GM21423 (cell line): ENCODE results near the gene CALCOCO2.
"Not testable (repeated sequence)": the region's sequence is repeated elsewhere in the genome, so short reads cannot be mapped to it uniquely, and the experiment has no call there.

Experiments used
- ATAC-seq: cut with Tn5 transposase; IDR thresholded peaks from one replicate; pipeline ENCODE4 v1.9.1; 2021; ENCODE audit warnings: mild to moderate bottlenecking, moderate library complexity; ENCODE audit not compliant: unreplicated experiment

Gene CALCOCO2

GRCh38 chr17:48830840-48831548 lies at the start of gene CALCOCO2:
Gene CALCOCO2, plus strand, starts transcription at chr17:48831035. Its CDS starts 10,673 bp downstream, at chr17:48841708.
- peak; percentile 87 for ATAC-seq

DNA sequence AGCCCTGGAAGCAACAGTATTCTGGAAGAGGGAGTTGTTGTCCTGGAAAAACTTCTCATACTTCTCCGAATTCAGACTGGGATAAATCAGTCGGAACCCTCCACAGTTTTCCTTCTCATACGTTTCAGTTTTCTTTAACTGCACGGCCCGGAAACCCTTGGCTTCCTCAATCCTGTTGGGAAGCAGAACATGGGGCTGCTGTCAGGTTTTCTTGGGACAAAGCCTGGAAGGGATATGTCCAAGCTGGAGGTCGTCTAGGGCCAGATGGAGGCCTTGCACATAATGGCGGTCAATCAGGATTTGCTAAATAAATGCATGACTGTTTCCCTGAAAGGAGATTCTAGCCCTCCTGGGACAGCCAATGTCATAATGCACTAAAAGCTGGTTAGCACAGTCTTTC lies 43.0 kb upstream of the CALCOCO2 start:
- no peak for ATAC-seq

DNA sequence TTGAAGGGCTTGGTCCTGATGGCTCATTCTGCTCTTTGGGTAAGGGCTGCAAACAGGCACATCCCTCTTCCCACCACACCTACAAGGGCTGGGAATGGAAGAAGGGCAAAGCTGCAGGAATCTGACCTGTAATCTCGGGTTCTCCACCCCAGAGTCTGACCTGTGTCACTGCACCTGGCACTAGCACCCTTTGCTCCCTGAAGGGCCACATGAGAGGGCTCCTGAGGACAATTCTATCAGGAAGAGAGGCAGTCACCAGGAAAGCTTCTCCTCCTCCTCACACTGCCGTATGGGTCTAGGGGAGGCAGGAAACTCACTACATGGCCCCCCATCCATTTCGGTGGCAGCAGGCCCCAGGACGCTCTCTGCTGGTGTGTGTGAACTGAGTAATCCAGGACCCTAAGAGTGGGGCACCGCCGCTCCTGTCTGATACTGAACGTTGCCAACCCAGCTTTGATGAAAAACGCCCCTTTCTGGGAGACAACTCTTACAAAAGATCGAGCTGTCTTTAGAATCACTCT lies 40.2 kb upstream of the CALCOCO2 start:
- ATAC-seq: no peak

GRCh38 chr17:48791128-48792032 lies 39.5 kb upstream of the CALCOCO2 start:
- ATAC-seq: no peak

DNA sequence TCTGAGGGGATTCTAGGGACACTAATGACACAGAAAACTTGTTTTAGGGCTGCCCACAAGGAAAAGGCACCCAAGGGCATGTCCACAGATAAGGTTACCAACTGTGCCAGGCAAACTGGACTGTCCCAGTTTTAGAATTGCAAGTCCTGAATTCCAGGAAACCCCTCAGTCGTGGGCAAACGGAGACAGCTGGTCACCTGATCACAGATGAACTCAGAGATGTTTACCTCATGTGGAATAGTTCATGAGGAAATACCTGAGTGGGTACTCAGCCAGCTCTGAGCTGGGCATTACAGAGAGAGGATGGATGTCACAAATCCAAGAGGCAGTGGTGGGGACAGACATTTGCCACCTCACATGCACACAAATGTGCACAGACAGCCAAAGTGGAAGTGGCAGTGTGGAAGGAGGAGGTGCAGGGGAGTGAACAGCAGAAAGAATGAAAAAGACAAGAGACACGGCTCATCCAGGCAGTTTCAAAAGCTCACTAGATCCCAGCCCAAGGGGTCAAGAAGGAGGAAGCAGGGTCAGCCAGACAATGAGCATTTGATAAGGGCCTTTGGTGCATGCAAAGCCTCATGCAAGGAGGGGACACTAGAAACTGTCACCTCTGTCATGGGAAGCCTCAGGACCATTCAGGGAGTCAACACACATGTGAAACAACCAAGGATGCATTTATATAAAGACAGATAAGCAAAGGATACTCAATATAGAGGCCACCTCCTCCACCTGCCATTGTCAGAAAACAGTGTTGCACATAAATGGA lies 38.6 kb upstream of the CALCOCO2 start:
- ATAC-seq: no peak

GRCh38 chr17:48795444-48796162 lies 35.2 kb upstream of the CALCOCO2 start:
- ATAC-seq: no peak

DNA sequence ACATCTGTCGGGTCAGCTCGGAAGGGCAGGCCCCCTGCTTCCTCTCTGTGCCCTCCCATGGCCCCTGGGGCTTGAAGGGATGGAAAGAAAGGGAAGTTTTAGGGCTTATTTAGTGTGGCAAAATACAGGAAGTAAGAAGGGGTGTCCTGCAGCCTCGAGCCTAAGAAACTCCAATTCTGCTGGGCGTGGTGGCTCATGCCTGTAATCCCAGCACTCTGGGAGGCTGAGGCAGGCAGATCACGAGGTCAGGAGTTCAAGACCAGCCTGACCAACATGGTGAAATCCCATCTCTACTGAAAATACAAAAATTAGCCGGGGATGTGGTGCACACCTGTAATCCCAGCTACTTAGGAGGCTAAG lies 34.7 kb upstream of the CALCOCO2 start:
- not testable (repeated sequence) for ATAC-seq

- no peak for ATAC-seq
These were observed 31.6 kb upstream of the CALCOCO2 start for GRCh38 chr17:48799069-48799723.

GRCh38 chr17:48800626-48801217 lies 30.1 kb upstream of the CALCOCO2 start:
- ATAC-seq: no peak

DNA sequence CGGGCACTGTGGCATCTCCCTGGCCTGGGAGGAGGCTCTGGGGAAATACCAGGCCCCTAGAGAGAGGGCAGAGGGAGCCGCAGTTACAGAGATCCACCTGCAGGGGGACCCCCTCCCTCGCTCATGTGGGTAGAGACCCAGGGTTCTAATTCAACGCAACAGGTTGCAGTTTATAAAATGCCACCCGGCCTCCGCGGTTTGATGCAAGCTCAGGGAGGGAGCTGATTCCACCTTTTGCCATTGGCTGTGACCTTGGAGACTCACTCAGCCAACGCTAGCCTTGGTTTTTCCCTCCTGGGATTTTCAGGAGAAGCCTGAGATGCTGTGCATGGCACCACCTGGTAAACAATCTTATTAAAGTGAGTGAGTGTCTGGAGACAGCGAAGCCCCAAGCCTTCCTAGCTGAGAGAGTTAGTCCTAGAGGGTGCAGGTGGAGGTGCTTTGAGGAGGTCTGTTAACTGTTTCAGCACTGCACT lies 25.9 kb upstream of the CALCOCO2 start:
- no peak for ATAC-seq

DNA sequence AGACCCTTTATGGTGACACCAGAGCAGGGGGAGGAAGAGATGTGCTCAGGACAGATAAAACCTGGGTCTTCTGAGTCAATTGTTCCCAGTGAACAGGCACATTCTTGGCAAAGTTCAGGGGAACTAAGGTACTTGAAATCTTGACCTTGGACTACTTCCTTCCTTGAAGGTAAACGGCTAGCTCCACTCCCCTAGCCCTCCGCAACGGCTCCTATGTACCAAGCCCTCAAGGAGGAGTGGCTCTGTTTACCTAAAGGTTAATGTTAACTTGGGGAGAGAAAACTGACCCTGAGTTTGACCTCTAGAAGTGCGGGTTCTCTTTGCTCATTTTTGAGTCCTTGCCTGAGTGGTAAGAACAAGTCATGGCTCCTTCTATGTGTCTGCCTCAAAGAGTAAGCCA lies 21.7 kb upstream of the CALCOCO2 start:
- no peak for ATAC-seq

- no peak for ATAC-seq
These were observed 18.8 kb upstream of the CALCOCO2 start for GRCh38 chr17:48812001-48812400.

GRCh38 chr17:48814504-48814903 lies 16.3 kb upstream of the CALCOCO2 start:
- ATAC-seq: no peak

- no peak for ATAC-seq
These were observed 15.5 kb upstream of the CALCOCO2 start for GRCh38 chr17:48815311-48815710.

DNA sequence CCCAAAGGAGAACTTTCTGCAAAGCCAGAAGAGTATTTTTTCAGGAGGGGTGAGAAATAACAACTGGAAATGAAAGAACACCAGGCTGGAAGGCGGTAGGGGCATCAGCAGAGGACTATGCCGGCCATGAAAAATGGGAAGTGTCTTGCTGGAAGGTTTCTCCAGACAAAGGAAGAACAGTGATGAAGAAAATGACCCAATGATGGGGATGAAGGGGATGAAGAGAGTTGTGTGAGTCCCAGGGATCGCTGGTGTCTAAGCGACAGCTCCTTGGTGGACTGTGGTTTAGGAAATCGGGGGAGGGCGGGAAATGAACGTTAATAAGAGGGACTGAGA lies 14.4 kb upstream of the CALCOCO2 start:
- ATAC-seq: no peak

- ATAC-seq: peak; percentile 90
These were observed 13.9 kb upstream of the CALCOCO2 start, which contains the start of gene TTLL6 for GRCh38 chr17:48816774-48817590. Gene TTLL6, minus strand, starts transcription at chr17:48817229. Its CDS starts 157 bp downstream, at chr17:48817072.

- no peak for ATAC-seq
These were observed 12.4 kb upstream of the CALCOCO2 start for GRCh38 chr17:48818361-48818841.

DNA sequence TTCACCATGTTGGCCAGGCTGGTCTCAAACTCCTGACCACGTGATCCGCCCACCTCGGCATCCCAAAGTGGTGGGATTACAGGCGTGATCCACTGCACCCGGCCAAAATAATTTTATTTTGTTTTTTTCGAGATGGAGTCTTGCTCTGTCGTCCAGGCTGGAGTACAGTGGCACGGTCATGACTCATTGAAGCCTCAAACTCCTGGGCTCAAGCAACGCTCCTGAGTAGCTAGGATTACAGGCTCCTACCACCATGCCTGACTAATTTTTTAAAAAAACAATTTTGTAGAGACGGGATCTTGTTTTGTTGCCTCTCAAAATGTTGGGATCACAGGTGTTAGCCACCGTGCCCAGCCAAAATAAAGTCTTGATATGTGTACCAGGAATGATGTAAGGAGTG lies 11.4 kb upstream of the CALCOCO2 start:
- no peak for ATAC-seq
